ENCODE data around the gene HELB. TPM values are rescaled to one million over a fixed set of nuclear protein-coding genes. Genes with fewer than 3 reads are reported as not detected.

The HELB gene
- total and polyA plus RNA-seq, 2 of the 4 experiments (the other 2 are of a cell fraction) = 0.72 to 2.9 TPM

GRCh38 chr12:66375560-66375959 lies 73.3 kb downstream of the HELB start:
- H3K9me1 ChIP-seq (ENCODE audit: insufficient read depth, low read length) = no peaks in the 10 kb centered on the region
- ATAC-seq (ENCODE audit: low read depth) (no peak), DNase-seq (no peak)
- intact Hi-C loops (cut with micrococcal nuclease) = no loop called here
- H2AK5ac ChIP-seq (ENCODE audit: low read depth, low read length) = no peak overlapping the region
- H4K5ac ChIP-seq (ENCODE audit: low read depth, low read length) = no peak overlapping the region
- H3K18ac ChIP-seq (ENCODE audit: low read depth, low read length) = no peak overlapping the region
- WGBS, 2 experiments (ENCODE audit: extremely low coverage in 2 of 2, insufficient read length in 1 of 2) = no CpG with 5 or more reads among the region's 1 CpG
- ChIA-PET CTCF (interaction anchor here (0.9 to 1.4 kb wide), 2 partner anchors 13 to 23 kb away, joined by 4 read pairs; no protein-coding TSS in a partner anchor), POLR2A (ENCODE audit: unreplicated experiment) (no interaction called here)
- H4K8ac ChIP-seq (ENCODE audit: low read depth in 2 of 2, low read length in 2 of 2) = no peak overlapping the region
- no peaks in the 10 kb centered on the region for H3K9me3 ChIP-seq (ENCODE audit: control insufficient read depth, insufficient read depth, low read length)
- no peaks in the 10 kb centered on the region for H4K20me1 ChIP-seq (ENCODE audit: insufficient read depth, low read length)
- no peak for TF ChIP-seq POLR2A (IDR thresholded peaks at IDR 0.05; ENCODE audit: low read depth, low read length)
- no peak for TF ChIP-seq NFE2L2 (IDR thresholded peaks at IDR 0.05; ENCODE audit: low read depth, low read length)
- no peak for TF ChIP-seq USF2 (IDR thresholded peaks at IDR 0.05; ENCODE audit: low read depth, low read length)
- no peak for TF ChIP-seq CEBPB (IDR thresholded peaks at IDR 0.05; ENCODE audit: low read depth, low read length)
- no peak for TF ChIP-seq ELK1 (IDR thresholded peaks at IDR 0.05; ENCODE audit: borderline replicate concordance, low read depth, low read length)
- TF ChIP-seq CTCF (conservative IDR thresholded peaks at IDR 0.05; ENCODE audit: low read depth, low read length) = no peak
- TF ChIP-seq CHD1 (IDR thresholded peaks at IDR 0.05; ENCODE audit: low read depth, low read length) = no peak
- TF ChIP-seq RAD21 (IDR thresholded peaks at IDR 0.05; ENCODE audit: low read length) = no peak
- TF ChIP-seq MXI1 (IDR thresholded peaks at IDR 0.05; ENCODE audit: borderline replicate concordance, low read depth, low read length) = no peak
- TF ChIP-seq MAFK (IDR thresholded peaks at IDR 0.05; ENCODE audit: low read depth, low read length) = no peak
- TF ChIP-seq SMC3 (IDR thresholded peaks at IDR 0.05; ENCODE audit: low read depth, low read length) = no peak
- no peak for TF ChIP-seq RFX5 (IDR thresholded peaks at IDR 0.05; ENCODE audit: low read depth, low read length)
- no peak for TF ChIP-seq FOS (IDR thresholded peaks at IDR 0.05; ENCODE audit: low read depth, low read length)
- no peak for TF ChIP-seq MAZ (IDR thresholded peaks at IDR 0.05; ENCODE audit: borderline replicate concordance, low read depth, low read length)
- TF ChIP-seq BHLHE40 (IDR thresholded peaks at IDR 0.05; ENCODE audit: low read depth, low read length) = no peak
- TF ChIP-seq RCOR1 (IDR thresholded peaks at IDR 0.05; ENCODE audit: insufficient replicate concordance, low read length) = no peak
- BruUV-seq (replicated peaks) = no TSS peak
- H3K4me2 ChIP-seq (ENCODE audit: low read depth, low read length) = no peak overlapping the region
- H3K4ac ChIP-seq (ENCODE audit: low read depth, low read length) = no peak overlapping the region
- in situ Hi-C loops (cut with MboI; ENCODE audit: low sequenced_read_pairs) = no loop called here
- peaks cover 5% of the 10 kb centered on the region for H3K27me3 ChIP-seq (ENCODE audit: control insufficient read depth, insufficient read depth, low read length)
- no peak overlapping the region for H2AK9ac ChIP-seq (replicated peaks; ENCODE audit: low read depth, low read length, poor library complexity)
- H3K36me3 ChIP-seq (ENCODE audit: control insufficient read depth, insufficient read depth, low read length) = no peaks in the 10 kb centered on the region
- no peak overlapping the region for H2BK15ac ChIP-seq (ENCODE audit: low read depth, low read length)
- no peak overlapping the region for H2AFZ ChIP-seq (replicated peaks; ENCODE audit: low read length, poor library complexity)
- H2BK120ac ChIP-seq (ENCODE audit: low read depth, low read length) = no peak overlapping the region
- no peak overlapping the region for H3K4me3 ChIP-seq (ENCODE audit: insufficient read depth, low read depth, low read length)
- no peak overlapping the region for H3K27ac ChIP-seq (ENCODE audit: insufficient read depth, low read length)
- no peak overlapping the region for H2BK5ac ChIP-seq (ENCODE audit: low read depth, low read length, poor library complexity, severe bottlenecking)
- no peak overlapping the region for H3K56ac ChIP-seq (ENCODE audit: extremely low read depth, insufficient read depth, low read length)
- H3K23ac ChIP-seq (ENCODE audit: low read depth, low read length) = no peak overlapping the region
- no peaks in the 10 kb centered on the region for H3K79me1 ChIP-seq (ENCODE audit: low read depth in 1 of 2, low read length in 2 of 2)
- no peak overlapping the region for H4K91ac ChIP-seq (ENCODE audit: insufficient read depth, low read depth, low read length)
- H2BK20ac ChIP-seq (ENCODE audit: low read depth, low read length) = no peak overlapping the region
- H3K4me1 ChIP-seq (ENCODE audit: control insufficient read depth, insufficient read depth, low read length) = no peaks in the 10 kb centered on the region
- dilution Hi-C loops (cut with HindIII; ENCODE audit: low sequenced_read_pairs, unreplicated experiment) = no loop called here
- no peak overlapping the region for H3K14ac ChIP-seq (replicated peaks; ENCODE audit: low read depth, low read length)
- no peak overlapping the region for H3K9ac ChIP-seq (ENCODE audit: low read depth, low read length)
